A549 (cell line): Measurements from ENCODE around the gene KIF12. TPM values are rescaled to one million over a fixed set of nuclear protein-coding genes. Genes with fewer than 3 reads are reported as not detected.

Experiments
- ATAC-seq, 2 experiments: fragments of 200-7000 bp in 1 of 2; fragments of >200 bp in 1 of 2; cut with Nextera tagmentation in 1 of 2; cut with Tn5 transposase in 1 of 2; 3 replicates each; pipeline versions ENCODE4 v1.8.0 to v1.9.1; 2018 to 2020; ENCODE audit warnings: mild to moderate bottlenecking in 1 of 2, moderate library complexity in 1 of 2
- CTCF ChIA-PET: fragments of 300-600 bp; sonication (Branson Sonifier 250); formaldehyde crosslinking; extraction: SDS; loops from one replicate; lab custom pipeline; 2021; ENCODE audit warnings: antibody characterized with exemption, inconsistent platforms; lab: Yijun Ruan, JAX
- POLR2A ChIA-PET: fragments of 350-600 bp; formaldehyde crosslinking; extraction: SDS; loops from one replicate; lab custom pipeline; 2021; ENCODE audit warnings: antibody characterized with exemption, inconsistent platforms; lab: Yijun Ruan, JAX
- DNase-seq, 2 experiments: peaks; one replicate each; pipeline versions ENCODE4 v3.0.0 to v3.0.0-alpha.2; 2011 to 2016; ENCODE audit warnings: low read depth in 1 of 2, low spot score in 1 of 2
- FAIRE-seq: peaks from 2 replicates; lab custom pipeline; 2011; peaks lifted over from hg19 to GRCh38; lab: Jason Lieb, UNC
- H3K27ac ChIP-seq, 2 experiments: fragments of >200 bp; sonication (Bioruptor Twin); formaldehyde crosslinking; 3 replicates each; pipeline ENCODE4 v1.5.1; 2016 to 2017
- H3K4me1 ChIP-seq: fragments of >200 bp; sonication (Bioruptor Twin); formaldehyde crosslinking; 3 replicates; pipeline ENCODE4 v1.6.1; 2016
- H3K4me2 ChIP-seq: fragments of >200 bp; sonication (Bioruptor Twin); formaldehyde crosslinking; 3 replicates; pipeline ENCODE4 v1.6.1; 2016
- H3K4me3 ChIP-seq: fragments of >200 bp; sonication (Bioruptor Twin); formaldehyde crosslinking; 3 replicates; pipeline ENCODE4 v1.5.1; 2016
- H3K9me3 ChIP-seq: fragments of >200 bp; sonication (Bioruptor Twin); formaldehyde crosslinking; 3 replicates; pipeline ENCODE4 v1.6.1; 2016
- BCL3 ChIP-seq: fragments of >200 bp; sonication (Bioruptor Twin); formaldehyde crosslinking; IDR thresholded peaks from 3 replicates; pipeline ENCODE4 v1.6.1; 2016
- CHD2 ChIP-seq: fragments of 150-350 bp; IDR thresholded peaks from 2 replicates; pipeline ENCODE4 v1.6.1; 2014; ENCODE audit warnings: low read length; ENCODE audit not compliant: partially characterized antibody
- ELK1 ChIP-seq: fragments of 150-350 bp; IDR thresholded peaks from 2 replicates; pipeline ENCODE4 v1.6.1; 2014; ENCODE audit warnings: low read depth, mild to moderate bottlenecking, low read length
- EP300 ChIP-seq, 2 experiments: fragments of >200 bp; sonication (Bioruptor Twin); formaldehyde crosslinking; IDR thresholded peaks; 2 replicates in 1 of 2; 3 replicates in 1 of 2; pipeline ENCODE4 v1.6.1; 2016 to 2017
- FOXS1 ChIP-seq: fragments of 250-450 bp; sonication (Bioruptor Pico); IDR thresholded peaks from 2 replicates; pipeline ENCODE4 v1.5.0; 2020; ENCODE audit warnings: mild to moderate bottlenecking, moderate library complexity
- HEYL ChIP-seq: fragments of 250-450 bp; sonication (Bioruptor Pico); IDR thresholded peaks from 2 replicates; pipeline ENCODE4 v1.8.0; 2021; ENCODE audit warnings: mild to moderate bottlenecking, moderate library complexity
- HOXA7 ChIP-seq: fragments of 250-450 bp; sonication (Bioruptor Pico); IDR thresholded peaks from 2 replicates; pipeline ENCODE4 v1.5.0; 2020; ENCODE audit warnings: mild to moderate bottlenecking, moderate library complexity
- JUNB ChIP-seq: fragments of >200 bp; sonication (Bioruptor Twin); formaldehyde crosslinking; IDR thresholded peaks from 2 replicates; pipeline ENCODE4 v1.6.1; 2016
- MAFK ChIP-seq: fragments of 450-650 bp; IDR thresholded peaks from 2 replicates; pipeline ENCODE4 v1.6.1; 2014; ENCODE audit not compliant: partially characterized antibody
- MAZ ChIP-seq: fragments of 150-350 bp; IDR thresholded peaks from 2 replicates; pipeline ENCODE4 v1.6.1; 2014; ENCODE audit warnings: antibody characterized with exemption, low read depth, low read length, borderline replicate concordance
- MYC ChIP-seq: IDR thresholded peaks from 2 replicates; pipeline ENCODE4 v1.6.1; 2012; ENCODE audit warnings: mild to moderate bottlenecking, inconsistent platforms, low read length, improper control_type of control experiment, borderline replicate concordance
- NPAS2 ChIP-seq: fragments of 250-450 bp; sonication (Bioruptor Pico); IDR thresholded peaks from 2 replicates; pipeline ENCODE4 v1.8.0; 2022; ENCODE audit warnings: mild to moderate bottlenecking, moderate library complexity, borderline replicate concordance
- PBX3 ChIP-seq: IDR thresholded peaks from 2 replicates; pipeline ENCODE4 v1.6.1; 2012
- RAD21 ChIP-seq, 2 experiments: fragments of >200 bp in 1 of 2; sonication (Bioruptor Twin) in 1 of 2; formaldehyde crosslinking in 1 of 2; IDR thresholded peaks in 1 of 2; conservative IDR thresholded peaks in 1 of 2; 2 replicates in 1 of 2; 3 replicates in 1 of 2; pipeline ENCODE4 v1.6.1; 2012 to 2018; ENCODE audit warnings: inconsistent platforms in 1 of 2
- REST ChIP-seq: fragments of 200-600 bp; sonication (generic); IDR thresholded peaks from 2 replicates; pipeline ENCODE4 v1.6.1; 2016; ENCODE audit warnings: antibody characterized with exemption, mild to moderate bottlenecking, moderate library complexity
- RFX5 ChIP-seq: fragments of 450-650 bp; IDR thresholded peaks from 2 replicates; pipeline ENCODE4 v1.7.1; 2014; ENCODE audit warnings: antibody characterized with exemption, mild to moderate bottlenecking, moderate library complexity
- RNF2 ChIP-seq: fragments of 200-600 bp; sonication (generic); IDR thresholded peaks from 2 replicates; pipeline ENCODE4 v1.6.1; 2016; ENCODE audit warnings: low read depth, mild to moderate bottlenecking, antibody characterized with exemption, moderate library complexity, borderline replicate concordance
- SMC3 ChIP-seq: fragments of >200 bp; sonication (Bioruptor Twin); formaldehyde crosslinking; IDR thresholded peaks from 3 replicates; pipeline ENCODE4 v1.6.1; 2018; ENCODE audit warnings: inconsistent platforms
- ZC3H11A ChIP-seq: fragments of 450-650 bp; IDR thresholded peaks from 2 replicates; pipeline ENCODE4 v1.6.1; 2014; ENCODE audit warnings: antibody characterized with exemption, mild to moderate bottlenecking
- ZNF302 ChIP-seq: fragments of 250-450 bp; sonication (Bioruptor Pico); IDR thresholded peaks from 2 replicates; pipeline ENCODE4 v1.9.0; 2021; ENCODE audit warnings: inconsistent platforms, mild to moderate bottlenecking, moderate library complexity
- WGBS: methylation state at CpG from one replicate; pipeline ENCODE4 v1.1.6; 2017; ENCODE audit errors: missing lambda C conversion rate; 5-methylcytosine and 5-hydroxymethylcytosine counted together
- polyA plus RNA-seq, 4 experiments: library from polyadenylated mRNA; depleted of rRNA in 3 of 4; stranded (reverse); fragments of >200 nt; fragmentation: RNase III in 1 of 4; extraction: RNeasy Plus Mini Kit Qiagen cat#74134 plus additional on column Dnase treatment in 1 of 4; gene quantifications; 2 replicates in 3 of 4; 3 replicates in 1 of 4; pipeline ENCODE4 v1.2.3, GENCODE V29; 2011 to 2017

KIF12 gene
- polyA plus RNA-seq, 2 of the 4 experiments (the other 2 are of a cell fraction): 6.0 to 6.3 TPM

GRCh38 chr9:114140850-114141249, 41.8 kb upstream of the KIF12 start:
- WGBS: 37% methylated on average over 4 of the region's 4 CpGs
- no peak overlapping the region for H3K4me2 ChIP-seq
- DNase-seq (no peak), FAIRE-seq (no peak), ATAC-seq (no peak)
- no peak overlapping the region for H3K4me3 ChIP-seq
- 0 out of 3 replicates have a peak, but pooled peaks cover 7% of the 10 kb centered on the region for H3K4me1 ChIP-seq
- H3K9me3 ChIP-seq: no peaks in the 10 kb centered on the region; the same call in 2 of the 3 replicates
- CTCF ChIA-PET: interaction anchor here (0.8 to 11.7 kb wide), 10 partner anchors 8 to 150 kb away, joined by 3 to 98 read pairs (median 6); partner anchors contain the start of gene COL27A1
- H3K27ac ChIP-seq: no peak overlapping the region
- TF ChIP-seq ZC3H11A: no peak
- TF ChIP-seq HOXA7 (CRISPR knock-in tag): no peak
- no peak for TF ChIP-seq SMC3
- TF ChIP-seq NPAS2 (CRISPR knock-in tag): no peak
- no peak for TF ChIP-seq MAZ
- no peak for TF ChIP-seq RNF2
- no peak for TF ChIP-seq REST
- no peak for TF ChIP-seq MYC
- TF ChIP-seq MAFK: no peak
- no peak for TF ChIP-seq BCL3
- no peak for TF ChIP-seq CHD2
- no peak for TF ChIP-seq ZNF302 (CRISPR knock-in tag)
- TF ChIP-seq, all 56 proteins: peak for 0
- POLR2A ChIA-PET: no interaction called here

- Histone ChIP-seq H3K9me3 (no peaks in the 10 kb centered on the region; the same call in 2 of the 3 replicates), H3K4me3 (no peak overlapping the region)
- DNase-seq: no peak
- no peak for TF ChIP-seq NPAS2 (CRISPR knock-in tag)
- TF ChIP-seq JUNB: no peak
- TF ChIP-seq FOXS1 (CRISPR knock-in tag): no peak
- TF ChIP-seq CHD2: no peak
- no peak for TF ChIP-seq HEYL (CRISPR knock-in tag)
- no peak for TF ChIP-seq EP300 (IDR thresholded peaks at IDR 0.05)
- no peak for TF ChIP-seq ELK1
- no peak for TF ChIP-seq PBX3
- no peak for TF ChIP-seq MAZ
- no peak for TF ChIP-seq RAD21 (conservative IDR thresholded peaks at IDR 0.05 in 1 of 2, IDR thresholded peaks at IDR 0.05 in 1 of 2)
- no peak for TF ChIP-seq RNF2
- TF ChIP-seq RFX5: no peak
- TF ChIP-seq, all 56 proteins: peak for 0
- Histone ChIP-seq H3K4me1 (0 out of 3 replicates have a peak, but pooled peaks cover 7% of the 10 kb centered on the region), H3K27ac (no peak overlapping the region), H3K4me2 (no peak overlapping the region)
- FAIRE-seq (no peak), ATAC-seq (no peak)
- ChIA-PET CTCF (interaction anchor here (0.6 to 11.7 kb wide), 10 partner anchors 8 to 151 kb away, joined by 3 to 98 read pairs (median 5); partner anchors contain the start of gene COL27A1), POLR2A (no interaction called here)
- WGBS: 97% methylated on average over 2 of the region's 2 CpGs
These were observed 41.3 kb upstream of the KIF12 start for GRCh38 chr9:114140401-114140800.
